ENCODE measurements around the gene ABCC11.

Gene ABCC11

GRCh38 chr16:48247311-48247710 is at the start of gene ABCC11:
ABCC11 (minus strand) TSS chr16:48247539; CDS start chr16:48231921, 15,618 bp downstream.
- DNase-seq: no peak

GRCh38 chr16:48295488-48296281 is 48.3 kb upstream of the ABCC11 start:
- DNase-seq: no peak

- DNase-seq: no peak
Measured at GRCh38 chr16:48294724-48295123, 47.4 kb upstream of the ABCC11 start.

- DNase-seq: no peak
Measured at GRCh38 chr16:48292452-48292851, 45.1 kb upstream of the ABCC11 start.

- no peak for DNase-seq
Measured at GRCh38 chr16:48291754-48292153, 44.4 kb upstream of the ABCC11 start.

- DNase-seq: no peak
Measured at GRCh38 chr16:48291303-48291702, 44.0 kb upstream of the ABCC11 start.

GRCh38 chr16:48287239-48287638 is 39.9 kb upstream of the ABCC11 start:
- DNase-seq: no peak

GRCh38 chr16:48284772-48285409 is 37.6 kb upstream of the ABCC11 start:
- no peak for DNase-seq

- DNase-seq: no peak
Measured at GRCh38 chr16:48282636-48283263, 35.4 kb upstream of the ABCC11 start.

GRCh38 chr16:48280546-48280945 is 33.2 kb upstream of the ABCC11 start:
- no peak for DNase-seq

GRCh38 chr16:48279199-48279598 is 31.9 kb upstream of the ABCC11 start:
- DNase-seq: no peak

GRCh38 chr16:48277158-48277557 is 29.8 kb upstream of the ABCC11 start:
- DNase-seq: no peak

- no peak for DNase-seq
Measured at GRCh38 chr16:48276102-48276501, 28.8 kb upstream of the ABCC11 start.

- DNase-seq: no peak
Measured at GRCh38 chr16:48274476-48274875, 27.1 kb upstream of the ABCC11 start.

GRCh38 chr16:48272837-48273421 is 25.6 kb upstream of the ABCC11 start:
- no peak for DNase-seq

- no peak for DNase-seq
Measured at GRCh38 chr16:48271728-48272127, 24.4 kb upstream of the ABCC11 start.

- no peak for DNase-seq
Measured at GRCh38 chr16:48269011-48269410, 21.7 kb upstream of the ABCC11 start.

GRCh38 chr16:48262631-48263030 is 15.3 kb upstream of the ABCC11 start:
- no peak for DNase-seq

GRCh38 chr16:48261569-48261968 is 14.2 kb upstream of the ABCC11 start:
- no peak for DNase-seq

- no peak for DNase-seq
Measured at GRCh38 chr16:48256579-48257177, 9.3 kb upstream of the ABCC11 start.

GRCh38 chr16:48252013-48252412 is 4.7 kb upstream of the ABCC11 start:
- DNase-seq: no peak

GRCh38 chr16:48250520-48251278 is 3.4 kb upstream of the ABCC11 start:
- no peak for DNase-seq
